Osteoblast (primary cell): Measurements from ENCODE around the gene OSCP1. TPM values are rescaled to one million over a fixed set of nuclear protein-coding genes. Genes with fewer than 3 reads are reported as not detected.

Experiments used
- DNase-seq: peaks from one replicate; pipeline ENCODE4 v3.0.0; 2011; ENCODE audit warnings: low spot score, mixed read lengths; ENCODE audit not compliant: insufficient read length; ENCODE audit errors: missing footprints
- H2AFZ ChIP-seq: 2 replicates; pipeline ENCODE4 v1.6.0; 2011; ENCODE audit warnings: mild to moderate bottlenecking, low read length
- H3K27ac ChIP-seq: 2 replicates; pipeline ENCODE4 v1.5.1; 2011; ENCODE audit warnings: mild to moderate bottlenecking, low read depth, low read length, moderate library complexity
- H3K27me3 ChIP-seq: 2 replicates; pipeline ENCODE4 v1.6.0; 2012; ENCODE audit warnings: mild to moderate bottlenecking, control low read depth, inconsistent platforms, low read length, moderate library complexity; ENCODE audit not compliant: insufficient read depth
- H3K36me3 ChIP-seq: 2 replicates; pipeline ENCODE4 v1.5.1; 2011; ENCODE audit warnings: mild to moderate bottlenecking, low read length, control low read depth, moderate library complexity; ENCODE audit not compliant: insufficient read depth
- H3K4me1 ChIP-seq: 2 replicates; pipeline ENCODE4 v1.5.1; 2011; ENCODE audit warnings: mild to moderate bottlenecking, low read length, control low read depth, moderate library complexity; ENCODE audit not compliant: insufficient read depth
- H3K4me2 ChIP-seq: 2 replicates; pipeline ENCODE4 v1.6.0; 2011; ENCODE audit warnings: mild to moderate bottlenecking, low read length; ENCODE audit not compliant: insufficient read depth
- H3K4me3 ChIP-seq: fragments of 200-600 bp; sonication (generic); 3 replicates; pipeline ENCODE4 v1.5.1; 2012; ENCODE audit warnings: mild to moderate bottlenecking, low read length, inconsistent platforms; ENCODE audit not compliant: insufficient read depth
- H3K79me2 ChIP-seq: 2 replicates; pipeline ENCODE4 v1.6.0; 2012; ENCODE audit warnings: mild to moderate bottlenecking, low read length, control low read depth, inconsistent platforms; ENCODE audit not compliant: insufficient read depth
- H3K9me3 ChIP-seq: 2 replicates; pipeline ENCODE4 v1.5.1; 2011; ENCODE audit warnings: low read depth, low read length, control low read depth
- H4K20me1 ChIP-seq: 2 replicates; pipeline ENCODE4 v1.6.0; 2012; ENCODE audit warnings: mild to moderate bottlenecking, low read length, control low read depth; ENCODE audit not compliant: insufficient read depth
- CTCF ChIP-seq: IDR thresholded peaks from 2 replicates; pipeline ENCODE4 v1.5.1; 2011; ENCODE audit warnings: mild to moderate bottlenecking, low read depth, low read length, moderate library complexity; ENCODE audit errors: extremely low read depth
- total RNA-seq: library from RNA; depleted of rRNA; stranded (reverse); fragments of >200 nt; gene quantifications from 2 replicates; pipeline ENCODE4 v1.2.3, GENCODE V29; 2012

The OSCP1 gene
- total RNA-seq, 1 donor = 14.5 TPM

GRCh38 chr1:36440646-36441045, 9.6 kb downstream of the OSCP1 start:
- Histone ChIP-seq H3K4me2 (no peak overlapping the region), H3K4me1 (no peaks in the 10 kb centered on the region), H3K27ac (no peak overlapping the region), H3K79me2 (no peaks in the 10 kb centered on the region), H4K20me1 (peaks cover 3% of the 10 kb centered on the region), H3K27me3 (no peaks in the 10 kb centered on the region), H2AFZ (no peak overlapping the region), H3K9me3 (no peaks in the 10 kb centered on the region), H3K36me3 (peaks cover 8% of the 10 kb centered on the region), H3K4me3 (no peak overlapping the region)
- TF ChIP-seq CTCF = no peak
- DNase-seq = no peak

GRCh38 chr1:36440044-36440443, 10.2 kb downstream of the OSCP1 start:
- no peaks in the 10 kb centered on the region for H3K27me3 ChIP-seq
- H3K4me3 ChIP-seq = no peak overlapping the region
- no peak overlapping the region for H3K4me2 ChIP-seq
- TF ChIP-seq CTCF = no peak
- no peak overlapping the region for H2AFZ ChIP-seq
- no peaks in the 10 kb centered on the region for H3K9me3 ChIP-seq
- no peaks in the 10 kb centered on the region for H3K4me1 ChIP-seq
- no peak overlapping the region for H3K27ac ChIP-seq
- H3K79me2 ChIP-seq = no peaks in the 10 kb centered on the region
- H4K20me1 ChIP-seq = peaks cover 3% of the 10 kb centered on the region
- DNase-seq = no peak
- H3K36me3 ChIP-seq = peaks cover 8% of the 10 kb centered on the region

- no peak for TF ChIP-seq CTCF
- Histone ChIP-seq H3K4me3 (no peak overlapping the region), H3K27me3 (no peaks in the 10 kb centered on the region), H3K36me3 (peaks cover 8% of the 10 kb centered on the region), H3K4me2 (no peak overlapping the region), H3K9me3 (no peaks in the 10 kb centered on the region), H3K4me1 (no peaks in the 10 kb centered on the region), H3K79me2 (no peaks in the 10 kb centered on the region), H3K27ac (no peak overlapping the region), H4K20me1 (peaks cover 3% of the 10 kb centered on the region), H2AFZ (no peak overlapping the region)
- DNase-seq = no peak
Observed at GRCh38 chr1:36438715-36439114, 11.5 kb downstream of the OSCP1 start.

GRCh38 chr1:36436821-36437220, 13.4 kb downstream of the OSCP1 start:
- Histone ChIP-seq H3K27me3 (no peaks in the 10 kb centered on the region), H3K4me2 (no peak overlapping the region), H2AFZ (no peak overlapping the region), H3K79me2 (no peaks in the 10 kb centered on the region), H4K20me1 (peaks cover 3% of the 10 kb centered on the region), H3K27ac (no peak overlapping the region), H3K36me3 (peaks cover 5% of the 10 kb centered on the region), H3K9me3 (no peaks in the 10 kb centered on the region), H3K4me3 (no peak overlapping the region), H3K4me1 (no peaks in the 10 kb centered on the region)
- DNase-seq = no peak
- TF ChIP-seq CTCF = no peak
